ENCODE measurements around the gene MXRA8. TPM values are rescaled to one million over a fixed set of nuclear protein-coding genes. Genes with fewer than 3 reads are reported as not detected.

Gene MXRA8
- total RNA-seq, 2 donors from 2014 or later, result 23.3 to 48.5 TPM

DNA sequence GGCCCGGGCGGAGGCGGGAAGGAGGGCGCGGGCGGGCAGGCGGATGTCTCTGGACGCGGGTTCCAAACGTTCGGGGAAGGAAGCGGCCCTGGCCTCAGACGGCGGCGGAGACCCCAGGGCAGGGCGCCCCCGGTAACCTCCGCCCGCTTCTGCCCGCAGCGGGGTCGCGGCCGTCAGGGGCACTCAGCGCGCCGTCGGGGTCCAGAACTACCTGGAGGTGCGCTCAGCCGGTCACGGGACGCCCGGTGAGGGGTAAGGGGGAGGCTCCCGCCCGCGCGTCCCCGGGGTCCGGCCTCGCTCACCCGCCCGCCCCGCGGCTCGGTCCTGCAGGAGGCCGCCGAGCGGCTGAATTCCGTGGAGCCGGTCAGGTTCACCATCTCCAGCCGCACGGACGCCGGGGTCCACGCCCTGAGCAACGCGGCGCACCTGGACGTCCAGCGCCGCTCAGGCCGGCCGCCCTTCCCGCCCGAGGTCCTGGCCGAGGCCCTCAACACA lies 49.6 kb downstream of the MXRA8 start:
- intact Hi-C loops (cut with DNase I), result no loop called here
- H3K36me3 ChIP-seq (replicated peaks in 1 of 2; ENCODE audit: insufficient read depth in 1 of 2, low read depth in 2 of 2), result peaks cover 9 to 21% of the 10 kb centered on the region in 2 donors
- WGBS, 2 donors, result 0% methylated on average over 50 of the region's 66 CpGs; no CpG with 5 or more reads in 1 of the 2 donors
- peak overlapping the region; percentile 79 to 97 (median 90) for H3K27ac ChIP-seq
- DNase-seq, result peak in 2 of 4 donors; percentile 37 to 52
- peak overlapping the region; percentile 78 to 91 for H3K4me3 ChIP-seq
- no peaks in the 10 kb centered on the region for H3K27me3 ChIP-seq
- peaks cover 51% of the 10 kb centered on the region for H3K4me1 ChIP-seq
- no peaks in the 10 kb centered on the region for H3K9me3 ChIP-seq
- no peak for TF ChIP-seq CTCF (IDR thresholded peaks at IDR 0.05)
- TF ChIP-seq POLR2A (IDR thresholded peaks at IDR 0.05), result no peak
- peak; percentile 3 for ATAC-seq

- no peaks in the 10 kb centered on the region for H3K27me3 ChIP-seq
- DNase-seq, result peak; percentile 86 to 87 (median 87)
- peaks cover 6 to 15% of the 10 kb centered on the region in 2 donors for H3K36me3 ChIP-seq (replicated peaks in 1 of 2; ENCODE audit: insufficient read depth in 1 of 2, low read depth in 2 of 2)
- peak; percentile 81 for ATAC-seq
- H3K27ac ChIP-seq, result peak within 1 kb of the TSS; percentile 83 to 97 (median 91)
- peak within 1 kb of the TSS; percentile 78 to 91 for H3K4me3 ChIP-seq
- intact Hi-C loops (cut with DNase I), result no loop called here
- peaks cover 51% of the 10 kb centered on the region for H3K4me1 ChIP-seq
- WGBS, 2 donors, result 0% methylated on average over 121 of the region's 131 CpGs; no CpG with 5 or more reads in 1 of the 2 donors
- H3K9me3 ChIP-seq, result no peaks in the 10 kb centered on the region
- TF ChIP-seq CTCF (IDR thresholded peaks at IDR 0.05) (peak in 4 of 7 experiments; percentile 20 to 38 (median 30)), POLR2A (IDR thresholded peaks at IDR 0.05) (peak in 2 of 3 donors; percentile 35)
Observed at GRCh38 chr1:1307923-1308755, 50.2 kb downstream of the MXRA8 start, which contains the start of the genes ACAP3 and PUSL1. Gene ACAP3, minus strand, starts transcription at chr1:1307930. Its CDS starts 115 bp downstream, at chr1:1307815. Gene PUSL1, plus strand, starts transcription at chr1:1308597. Its CDS starts 47 bp downstream, at chr1:1308644.

GRCh38 chr1:1307261-1307922 lies 51.0 kb downstream of the MXRA8 start:
- ATAC-seq (peak; percentile 1), DNase-seq (peak; percentile 36 to 50 (median 40))
- peaks cover 0 to 8% of the 10 kb centered on the region in 2 donors for H3K36me3 ChIP-seq (replicated peaks in 1 of 2; ENCODE audit: insufficient read depth in 1 of 2, low read depth in 2 of 2)
- intact Hi-C loops (cut with DNase I), result no loop called here
- no peaks in the 10 kb centered on the region for H3K9me3 ChIP-seq
- no peaks in the 10 kb centered on the region for H3K27me3 ChIP-seq
- H3K4me3 ChIP-seq, result peak overlapping the region; percentile 9 to 26
- peaks cover 51% of the 10 kb centered on the region for H3K4me1 ChIP-seq
- peak overlapping the region; percentile 52 to 97 (median 77) for H3K27ac ChIP-seq
- WGBS, 2 donors, result 0 to 20% methylated on average over 1 to 78 of the region's 83 CpGs
- TF ChIP-seq POLR2A (IDR thresholded peaks at IDR 0.05) (no peak), CTCF (IDR thresholded peaks at IDR 0.05) (no peak)

- DNase-seq, result no peak
Observed at GRCh38 chr1:1306661-1307260, 51.6 kb downstream of the MXRA8 start.

More at GRCh38 chr1:1306661-1307260, 51.6 kb downstream of the MXRA8 start:
- H3K4me1 ChIP-seq, result peaks cover 51% of the 10 kb centered on the region
- intact Hi-C loops (cut with DNase I), result no loop called here
- WGBS, 2 donors, result 18 to 27% methylated on average over 20 to 27 of the region's 27 CpGs
- ATAC-seq, result no peak
- peaks cover 0 to 5% of the 10 kb centered on the region in 2 donors for H3K36me3 ChIP-seq (replicated peaks in 1 of 2; ENCODE audit: insufficient read depth in 1 of 2, low read depth in 2 of 2)
- TF ChIP-seq POLR2A (IDR thresholded peaks at IDR 0.05), result no peak
- peak overlapping the region; percentile 9 to 26 for H3K4me3 ChIP-seq
- H3K27ac ChIP-seq, result peak overlapping the region in 2 of 4 donors; percentile 52 to 97
- H3K27me3 ChIP-seq, result no peaks in the 10 kb centered on the region
- no peaks in the 10 kb centered on the region for H3K9me3 ChIP-seq
